Stimulated activated CD8-positive, alpha-beta memory T cell treated with anti-CD3 and anti-CD28 coated beads, Interleukin-15, amount 100 ng/mL, for 4 hours (primary cell): ENCODE data around the gene HPS4.

Experiments used
- DNase-seq, 2 donors: peaks; one replicate each; pipeline ENCODE4 v3.0.0-alpha.2; 2020; ENCODE audit warnings: low read depth in 2 of 2

HPS4 gene

DNA sequence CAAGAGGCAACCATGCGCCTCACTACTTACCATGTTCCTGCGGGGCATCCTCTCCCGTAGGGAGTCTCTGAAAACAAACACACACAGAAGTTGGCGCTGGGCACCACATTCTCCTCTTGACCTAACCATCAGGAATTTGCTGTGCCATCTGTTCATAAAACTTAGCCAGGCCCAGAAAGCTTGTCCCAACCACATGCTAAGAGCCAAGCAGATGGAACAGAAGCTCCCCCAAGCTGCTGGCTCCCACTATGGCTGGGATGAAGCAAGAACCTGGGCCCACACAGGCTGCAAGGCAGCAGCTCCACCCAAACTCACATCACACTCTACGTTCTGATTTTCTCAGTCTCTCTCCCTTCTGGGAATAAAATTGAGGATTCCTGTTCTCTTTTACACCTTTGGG, 17.4 kb downstream of the HPS4 start:
- DNase-seq, result no peak

DNA sequence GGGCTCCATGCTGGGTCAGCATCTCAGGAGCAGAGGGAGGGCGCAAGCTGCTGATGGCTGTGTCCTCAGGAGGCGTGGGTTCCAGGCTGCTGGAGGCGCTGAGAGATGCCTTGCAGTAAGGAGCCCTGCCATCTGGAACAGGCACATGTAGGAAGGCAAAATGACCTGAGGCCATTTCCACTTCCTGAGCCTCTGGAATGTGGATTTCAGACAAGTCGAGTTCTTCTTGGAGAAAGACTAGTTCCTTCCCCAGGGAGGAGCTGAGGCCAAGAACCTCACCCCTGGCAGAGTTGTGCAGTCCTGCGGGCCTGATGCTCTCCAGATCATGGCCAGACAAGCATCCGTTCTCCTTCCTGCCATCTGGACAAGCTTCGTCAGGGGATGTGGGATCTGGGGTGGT, 19.3 kb downstream of the HPS4 start:
- no peak for DNase-seq

DNA sequence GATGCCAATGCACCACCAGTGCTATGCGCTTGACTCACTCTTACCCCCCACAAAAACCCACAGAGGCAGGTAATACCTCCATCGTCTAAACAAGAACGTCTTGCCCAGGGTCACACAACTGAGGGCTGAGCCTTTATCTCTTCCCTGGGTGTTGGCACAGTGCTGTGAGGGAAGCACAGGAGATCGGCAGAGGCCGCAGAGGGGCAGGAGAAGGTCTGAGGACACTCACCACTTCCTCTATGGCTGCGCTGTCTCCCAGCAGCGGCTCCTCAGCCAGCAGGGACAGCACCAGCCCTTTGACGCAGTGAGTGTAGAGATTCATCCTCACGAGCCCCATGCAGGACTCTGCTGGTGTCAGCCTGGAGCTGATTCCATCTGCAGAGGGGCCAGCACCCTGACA, 19.9 kb downstream of the HPS4 start:
- no peak for DNase-seq

DNA sequence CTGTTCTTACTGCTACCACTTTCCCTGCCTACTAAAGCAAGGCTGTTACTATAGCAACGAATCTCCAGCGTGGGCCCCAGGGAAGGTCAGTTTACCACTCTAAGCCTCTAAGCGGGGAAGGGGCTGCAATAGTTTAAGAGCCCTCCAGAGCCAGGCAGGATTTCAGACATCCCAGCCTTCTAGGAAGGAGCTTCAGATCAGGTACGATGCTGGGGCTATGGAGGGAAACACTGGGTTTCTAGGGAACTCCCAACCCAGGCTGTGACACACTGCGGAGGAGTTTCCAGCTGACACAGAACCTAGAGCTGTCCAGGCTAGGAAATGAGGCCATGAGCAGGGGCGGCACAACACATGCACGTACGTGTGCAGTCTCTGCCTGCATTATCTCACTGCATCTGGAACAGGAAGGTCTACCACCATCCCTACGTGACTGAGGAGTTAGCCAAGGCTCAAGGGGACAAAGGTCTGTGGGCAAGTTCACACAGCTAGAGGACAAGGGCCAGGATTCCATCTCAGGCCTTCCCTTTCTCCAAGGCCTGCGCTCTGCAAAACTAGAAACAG, 20.4 kb downstream of the HPS4 start:
- DNase-seq, result no peak

DNA sequence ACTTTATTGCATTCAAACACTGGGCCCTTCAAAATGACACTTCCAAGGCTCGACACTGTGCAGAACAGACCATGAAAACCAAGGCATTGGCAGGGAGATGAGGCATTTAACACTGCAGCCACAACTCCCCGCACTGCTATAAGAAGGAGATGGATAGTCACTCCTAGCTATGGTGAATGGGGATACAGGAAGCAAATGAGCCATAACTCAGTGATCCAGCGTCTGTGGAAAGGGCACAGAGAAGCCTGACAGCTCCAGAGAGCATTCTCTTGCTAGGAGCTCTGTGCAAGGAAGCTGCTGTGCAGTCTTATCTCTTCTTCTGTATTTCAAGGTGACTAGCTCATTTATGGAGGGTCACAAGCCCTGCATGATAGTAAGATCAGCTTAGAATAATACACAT, 20.9 kb downstream of the HPS4 start:
- no peak for DNase-seq

DNA sequence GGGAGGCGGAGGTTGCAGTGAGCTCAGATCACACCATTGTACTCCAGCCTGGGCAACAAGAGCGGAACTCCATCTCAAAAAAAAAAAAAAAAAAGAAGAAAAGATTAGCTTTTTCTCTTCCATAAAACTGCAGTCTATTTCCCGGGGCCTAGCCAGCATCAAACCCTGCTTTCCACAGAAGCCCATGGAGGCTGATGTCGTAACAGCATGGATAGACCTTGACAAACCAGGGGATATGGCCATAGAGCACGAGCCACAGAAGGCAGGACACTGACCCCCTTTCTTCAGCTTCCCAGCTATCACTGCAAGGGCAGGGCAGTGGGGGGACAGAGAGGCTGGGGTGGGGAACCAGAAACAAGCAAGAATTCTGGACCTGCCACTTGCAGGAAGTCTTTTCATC, 21.5 kb downstream of the HPS4 start:
- no peak for DNase-seq

DNA sequence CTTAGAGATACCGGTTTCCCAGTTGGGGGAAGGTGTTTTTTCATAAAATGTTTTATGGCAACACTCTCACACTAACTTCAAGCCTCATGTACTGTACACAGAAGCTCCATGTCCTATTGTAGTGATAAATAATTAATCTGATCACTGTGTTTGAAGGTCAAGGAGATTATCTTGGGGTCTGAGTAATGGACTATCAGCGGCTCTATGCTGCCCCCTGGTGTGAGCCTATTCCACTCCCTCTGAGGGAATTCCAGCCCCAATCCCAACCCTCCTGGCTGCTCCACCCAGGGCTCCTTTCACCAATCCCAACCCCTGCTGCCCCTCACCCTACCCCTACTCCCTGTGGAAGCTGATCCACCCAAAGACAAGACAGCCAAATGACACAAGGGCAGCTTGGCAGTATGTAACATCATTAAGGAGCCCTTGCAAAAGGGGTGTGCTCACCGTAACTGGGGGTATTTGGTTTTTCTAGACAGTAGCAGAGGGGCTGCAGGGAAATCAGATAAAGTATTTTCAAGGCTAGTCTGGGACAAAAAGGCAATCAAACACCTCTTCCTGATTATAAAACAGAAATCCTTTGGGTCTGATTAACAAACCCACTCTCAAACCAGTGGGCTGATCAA, 22.3 kb downstream of the HPS4 start:
- no peak for DNase-seq

DNA sequence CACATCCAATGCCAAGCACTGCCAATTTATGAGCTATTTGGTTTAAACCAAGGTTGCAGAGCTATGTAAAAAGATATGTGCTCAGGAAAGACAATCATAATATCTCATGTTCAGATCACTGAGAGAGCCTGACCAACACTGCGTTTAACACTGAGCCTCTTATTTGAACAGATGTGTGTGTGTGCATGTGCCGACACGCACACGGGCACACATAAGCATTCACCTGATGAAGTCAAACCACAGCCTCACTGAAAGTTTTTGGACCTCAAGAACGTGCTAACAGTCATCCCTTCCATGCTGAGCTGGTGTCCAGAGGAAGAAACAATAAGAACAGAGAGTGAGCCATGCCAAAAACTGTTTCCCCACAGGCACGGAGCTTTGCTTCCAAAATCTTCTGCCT, 23.4 kb downstream of the HPS4 start:
- DNase-seq, result no peak

DNA sequence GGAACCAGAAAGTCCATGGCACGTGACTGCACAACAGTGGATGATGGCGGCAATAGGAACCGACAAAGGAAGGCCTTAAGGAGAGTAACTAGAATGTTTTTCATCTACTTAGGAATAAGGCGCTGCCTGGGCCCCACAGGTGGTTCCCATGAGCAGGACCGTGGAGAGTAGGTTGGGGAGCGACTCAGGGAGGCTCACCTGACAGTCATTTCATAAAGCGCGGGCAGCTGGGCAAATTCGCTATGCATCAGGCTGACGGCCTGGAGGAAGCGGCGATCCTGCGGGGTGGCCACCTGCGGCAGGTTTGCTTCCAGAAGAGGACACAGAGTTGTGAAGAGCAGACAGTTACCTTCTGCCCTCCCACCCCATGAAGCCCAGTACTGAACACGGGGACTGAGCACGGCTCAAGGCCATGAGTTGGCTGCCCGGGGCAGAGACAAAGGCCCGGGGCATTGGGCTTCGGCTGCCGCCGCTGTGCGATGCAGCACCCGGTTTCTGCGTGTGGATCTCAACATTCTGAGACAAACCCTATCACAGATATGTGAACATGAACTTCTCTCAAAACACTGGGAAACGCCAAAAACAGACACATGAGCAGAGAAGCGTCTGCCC, 25.8 kb downstream of the HPS4 start:
- DNase-seq, result no peak

DNA sequence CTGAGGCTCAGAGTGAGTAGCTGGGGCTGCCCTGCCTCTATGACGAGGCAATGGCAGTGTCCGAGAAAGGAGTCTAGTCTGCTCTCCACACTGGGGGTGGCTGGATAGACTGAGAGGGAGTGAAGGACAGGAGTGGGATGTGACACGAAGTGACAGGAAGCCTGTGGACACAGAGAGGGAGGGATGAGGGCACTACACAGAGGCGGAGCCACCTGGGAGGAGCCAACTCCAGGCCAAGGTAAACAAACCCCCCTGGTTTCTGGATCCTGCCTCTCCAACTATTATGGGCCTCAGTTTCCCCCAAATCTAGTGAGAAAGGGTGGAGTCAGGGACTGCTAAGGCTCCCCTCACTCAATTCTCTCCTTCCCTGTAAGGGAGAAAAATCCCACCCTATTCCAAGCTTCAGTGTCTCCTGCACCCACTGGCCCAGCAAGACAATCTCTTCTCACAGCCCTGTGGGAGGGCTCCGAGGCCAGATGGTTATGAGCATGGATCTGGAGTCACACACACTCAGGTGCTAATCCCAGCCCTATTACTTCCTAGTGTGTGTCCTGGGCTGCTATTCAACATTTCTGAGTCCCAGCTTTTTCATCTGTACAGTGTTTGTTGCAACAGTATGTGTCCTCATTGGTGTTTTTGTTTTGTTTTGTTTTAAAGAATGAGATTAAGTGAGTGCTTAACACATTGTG, 29.6 kb downstream of the HPS4 start:
- DNase-seq, result no peak

DNA sequence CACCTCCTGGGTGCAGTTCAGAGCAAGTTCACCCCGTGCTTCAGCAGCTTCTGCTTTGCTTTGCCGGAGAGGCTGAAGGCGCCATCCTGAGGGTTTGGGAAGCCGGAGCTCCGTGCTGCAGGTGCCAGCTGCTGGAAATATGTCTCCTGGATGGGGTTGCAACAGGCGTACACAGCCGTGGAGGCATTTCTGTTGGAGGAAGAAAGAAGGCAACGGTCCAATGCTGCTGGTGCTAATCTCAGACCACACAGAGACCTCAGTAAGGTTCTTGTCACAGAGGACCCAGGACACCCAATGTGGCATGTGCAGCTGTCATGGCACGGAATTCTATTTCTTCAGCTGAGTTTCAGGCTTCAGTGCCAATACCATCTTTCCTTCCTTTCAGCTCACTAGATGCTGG, 30.4 kb downstream of the HPS4 start:
- DNase-seq, result no peak

DNA sequence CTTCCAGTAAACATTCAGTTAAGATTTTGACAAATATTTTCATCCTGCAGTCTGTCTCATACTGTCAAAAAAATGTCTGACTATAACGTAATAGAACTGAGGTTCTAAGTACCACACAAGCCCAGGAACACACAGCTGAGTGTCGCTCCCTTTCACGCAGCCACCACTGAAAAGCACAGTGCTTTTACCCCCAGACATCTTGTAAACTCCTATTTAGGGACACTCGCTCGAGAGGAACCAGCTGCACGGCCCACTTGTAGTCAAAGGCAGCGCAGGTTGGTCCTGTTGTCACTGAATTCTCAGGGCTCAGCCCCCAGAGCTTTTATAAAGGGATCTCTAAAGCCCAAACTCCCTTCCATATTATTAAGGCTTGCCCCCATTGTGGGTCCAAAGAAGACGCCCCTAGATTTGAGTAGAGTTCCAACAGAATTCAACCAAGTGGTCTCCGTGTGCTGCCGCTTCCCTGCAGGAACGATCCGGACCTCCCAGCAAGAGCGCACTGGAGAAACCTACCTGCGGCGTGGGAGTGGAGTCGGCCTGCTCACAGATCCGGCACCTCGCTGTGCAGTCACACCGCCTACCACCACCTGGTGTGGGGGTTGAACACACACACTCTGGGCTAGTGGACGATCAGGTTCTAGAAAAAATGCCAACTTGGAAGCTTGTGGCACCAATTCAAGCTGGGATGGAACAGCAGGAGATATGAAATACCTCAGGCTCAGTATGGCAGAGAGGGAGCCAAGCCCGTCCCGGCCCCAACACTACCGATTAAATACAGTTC, 31.2 kb downstream of the HPS4 start:
- DNase-seq, result no peak

DNA sequence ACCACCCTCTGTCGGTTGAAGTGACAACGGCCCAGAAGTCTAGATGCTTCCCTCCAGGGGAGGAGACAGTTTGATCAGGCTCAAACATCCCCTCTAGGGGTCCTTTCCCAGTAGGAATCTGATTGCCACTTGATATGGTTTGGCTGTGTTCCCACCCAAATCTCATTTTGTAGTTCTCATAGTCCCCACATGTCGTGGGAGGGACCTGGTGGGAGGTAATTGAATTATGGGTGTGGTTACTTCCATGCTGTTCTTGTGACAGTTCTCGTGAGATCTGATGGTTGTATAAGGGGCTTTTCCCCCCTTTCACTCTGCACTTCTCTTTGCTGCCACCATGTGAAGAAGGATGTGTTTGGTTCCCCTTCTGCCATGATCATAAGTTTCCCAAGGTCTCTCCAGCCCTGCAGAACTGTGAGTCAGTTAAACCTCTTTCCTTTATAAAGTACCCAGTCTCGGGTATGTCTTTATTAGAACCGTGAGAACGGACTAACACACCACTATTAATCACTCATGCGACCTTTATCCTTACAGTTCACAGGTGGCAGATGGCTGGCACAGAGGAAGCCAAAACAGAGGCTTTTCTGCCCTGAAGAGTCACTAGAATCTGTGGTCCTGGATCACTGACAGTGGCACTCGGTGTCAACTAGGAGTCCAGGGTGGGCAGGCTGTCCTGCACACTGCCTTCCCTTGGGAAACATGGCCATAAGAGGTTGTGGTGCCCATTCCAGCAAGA, 33.0 kb downstream of the HPS4 start:
- no peak for DNase-seq

DNA sequence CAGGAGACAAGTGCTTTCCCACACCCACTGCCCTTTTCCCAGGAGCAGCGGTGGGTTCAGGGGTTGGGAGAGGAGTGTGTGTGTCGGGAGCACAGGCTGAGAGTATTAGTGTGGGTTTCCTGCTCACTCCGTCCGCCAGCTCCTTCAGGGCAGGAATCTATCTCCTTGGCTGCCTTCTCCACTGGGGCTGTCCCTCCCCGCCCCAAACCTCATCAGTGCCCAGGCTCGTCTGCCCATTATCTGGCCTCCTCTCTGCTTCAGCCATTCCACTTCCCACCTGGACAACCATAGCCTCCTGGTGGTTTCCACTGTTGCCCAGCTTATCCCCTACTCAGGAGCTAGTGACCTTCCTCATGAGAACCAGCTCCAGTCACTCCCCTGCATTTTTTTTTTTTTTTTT, 34.6 kb downstream of the HPS4 start:
- no peak for DNase-seq

DNA sequence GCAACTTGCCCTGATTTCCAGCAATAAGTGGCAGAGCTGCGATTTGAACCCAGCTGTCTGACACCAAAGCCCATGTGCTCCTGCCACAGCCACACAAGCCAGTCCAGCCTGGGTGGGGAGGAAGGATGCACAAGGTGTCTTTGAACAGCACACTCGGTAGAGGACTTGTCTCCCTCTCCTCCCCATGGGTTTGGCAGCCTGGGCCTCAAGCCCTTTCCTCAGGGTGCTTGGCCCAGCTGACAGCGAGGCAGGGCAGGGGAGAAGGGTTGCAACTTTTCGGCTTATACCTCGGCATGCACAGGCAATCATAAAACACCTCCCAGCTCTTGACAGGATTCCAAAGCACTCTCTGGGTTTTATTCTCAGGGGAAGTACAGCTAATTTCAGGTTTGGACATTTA, 35.2 kb downstream of the HPS4 start:
- no peak for DNase-seq

DNA sequence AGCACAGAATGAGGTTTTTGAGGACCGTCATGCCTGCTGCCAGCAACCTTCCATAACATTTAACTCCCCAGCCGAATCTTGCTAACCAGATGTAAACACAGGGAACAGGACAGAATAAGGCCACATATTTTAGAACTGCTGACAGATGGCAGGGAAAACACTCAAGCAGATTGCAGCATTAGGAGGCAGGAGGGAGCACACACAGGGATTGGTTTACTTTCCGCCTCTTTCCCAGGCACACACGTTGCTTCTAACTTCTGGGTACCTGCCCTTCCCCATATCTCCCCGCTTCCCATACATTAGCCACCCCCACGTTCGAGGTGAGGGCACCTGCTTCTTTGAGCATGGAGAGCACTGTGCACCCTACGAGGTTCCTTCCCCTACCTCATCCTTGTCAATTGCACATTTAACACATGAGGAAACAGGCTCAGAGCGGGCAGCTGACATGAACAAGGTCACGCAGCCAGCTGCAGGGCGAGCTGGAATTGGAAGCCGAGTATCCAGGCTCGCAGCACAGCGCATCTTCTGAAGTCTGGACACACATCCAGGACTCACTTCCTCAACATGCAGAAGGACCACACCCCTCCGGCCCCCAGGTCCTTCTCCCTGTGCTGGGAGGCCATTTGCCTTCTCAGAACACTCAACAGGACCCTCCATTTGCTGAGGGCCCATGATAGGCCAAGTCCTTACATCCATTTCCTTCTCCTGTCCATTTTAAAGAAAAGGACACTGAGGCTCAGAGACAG, 35.8 kb downstream of the HPS4 start:
- DNase-seq, result no peak

DNA sequence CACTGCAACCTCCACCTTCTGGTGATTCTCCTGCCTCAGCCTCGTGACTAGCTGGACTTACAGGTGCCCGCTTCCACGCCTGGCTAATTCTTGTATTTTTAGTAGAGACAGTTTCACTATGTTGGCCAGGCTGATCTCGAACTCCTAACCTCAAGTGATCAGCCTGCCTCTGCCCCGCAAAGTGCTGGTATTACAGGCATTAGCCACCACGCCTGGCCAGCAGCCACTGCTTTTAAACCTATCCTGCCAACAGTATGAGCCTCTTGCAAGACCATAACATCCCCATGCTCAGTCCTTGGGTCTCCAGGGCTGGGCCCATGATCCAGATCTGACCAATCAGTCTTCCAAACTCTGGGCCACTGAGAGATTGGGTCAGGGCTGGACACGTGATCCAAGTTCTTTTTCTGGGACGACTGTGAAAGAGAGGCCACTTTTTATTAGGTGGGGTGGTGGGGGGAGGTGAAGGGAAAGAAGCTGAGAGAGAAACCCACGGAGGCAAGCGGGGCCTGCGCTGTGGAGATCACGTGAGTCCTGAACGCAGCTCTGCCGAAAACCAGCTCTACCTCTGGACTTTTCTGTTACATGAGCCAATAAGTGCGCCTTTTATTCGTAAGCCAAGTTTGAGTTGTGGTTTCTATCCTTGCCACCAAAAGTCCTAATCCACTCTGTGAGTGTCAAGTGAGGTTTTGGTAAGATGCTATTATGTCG, 36.6 kb downstream of the HPS4 start:
- DNase-seq, result no peak

DNA sequence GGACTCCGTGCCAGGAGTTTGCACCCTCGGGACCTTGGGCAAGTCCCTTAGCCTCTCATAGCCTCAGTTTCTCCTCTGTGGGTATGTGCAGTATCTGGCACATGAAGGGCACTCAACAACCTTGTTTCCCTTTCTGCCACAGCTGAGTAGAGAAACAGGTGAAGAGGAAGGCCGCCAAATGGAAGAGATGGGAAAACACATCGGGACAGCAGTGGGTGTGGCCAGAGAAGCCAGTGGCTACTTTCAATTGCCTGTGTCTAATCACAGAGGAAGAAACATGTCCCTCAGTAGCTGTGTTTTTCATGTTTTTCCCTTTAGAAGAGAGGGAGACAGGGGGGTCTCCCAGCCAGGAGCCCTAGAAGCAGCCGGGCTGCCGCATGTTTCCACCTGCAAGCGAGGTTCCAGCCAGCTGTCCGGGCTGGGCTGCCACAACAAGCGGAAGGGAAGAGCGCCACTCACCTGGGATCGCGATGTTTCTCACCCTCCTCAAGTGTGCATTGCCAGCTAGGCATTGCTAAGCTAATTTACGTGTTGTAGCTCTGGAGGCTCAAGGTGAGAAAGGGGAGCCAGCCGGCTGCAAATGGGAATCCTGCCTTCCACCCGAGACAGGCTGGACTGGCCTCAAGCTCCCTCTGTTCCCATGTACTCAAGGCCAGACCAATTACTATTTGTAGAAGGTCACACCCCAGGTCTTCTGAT, 37.9 kb downstream of the HPS4 start:
- no peak for DNase-seq

DNA sequence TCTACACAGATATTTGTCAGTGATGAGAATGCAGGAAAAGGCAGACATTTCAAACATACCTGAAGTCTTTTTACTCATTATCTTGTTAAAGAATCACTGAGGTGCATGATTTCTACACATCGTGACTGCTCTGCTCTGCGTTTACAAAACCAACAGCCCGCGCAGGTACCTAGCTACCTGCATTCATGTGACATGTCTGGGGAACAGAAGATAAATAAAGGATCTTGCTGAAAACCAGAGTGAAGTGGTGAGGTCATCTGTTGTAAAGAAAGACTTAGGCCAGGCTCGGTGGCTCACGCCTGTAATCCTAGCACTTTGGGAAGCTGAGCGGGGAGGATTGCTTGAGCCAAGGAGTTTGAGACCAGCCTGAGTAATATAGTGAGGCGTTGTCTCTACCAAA, 38.8 kb downstream of the HPS4 start:
- no peak for DNase-seq
